ENCODE measurements around the gene RMDN2. TPM values are rescaled to one million over a fixed set of nuclear protein-coding genes. Genes with fewer than 3 reads are reported as not detected.

Gene RMDN2
- total RNA-seq, 1 experiment from 2014 or later, result 5.3 TPM

- Histone ChIP-seq H3K9me2 (ENCODE audit: insufficient read depth) (no peaks in the 10 kb centered on the region), H3K36me3 (ENCODE audit: low read depth) (no peaks in the 10 kb centered on the region), H3F3A (ENCODE audit: insufficient read depth, low read depth) (no peaks in the 10 kb centered on the region), H3K4me3 (no peak overlapping the region), H3K9me3 (ENCODE audit: insufficient read depth, low read depth) (no peaks in the 10 kb centered on the region), H3K27ac (no peak overlapping the region), H4K20me1 (ENCODE audit: insufficient read depth) (no peaks in the 10 kb centered on the region), H2AFZ (no peak overlapping the region), H3K4me2 (no peak overlapping the region), H3K79me2 (ENCODE audit: low read depth) (no peaks in the 10 kb centered on the region), H3K27me3 (ENCODE audit: insufficient read depth, low read depth) (no peaks in the 10 kb centered on the region), H3K4me1 (replicated peaks; ENCODE audit: insufficient read depth) (0 out of 2 replicates have a peak, but pooled peaks cover 8% of the 10 kb centered on the region)
- no TSS peak for BruUV-seq (replicated peaks)
- POLR2A ChIA-PET (ENCODE audit: unreplicated experiment), result no interaction called here
- TF ChIP-seq EZH2 (IDR thresholded peaks at IDR 0.05; ENCODE audit: low read depth) (no peak), CTCF (conservative IDR thresholded peaks at IDR 0.05) (no peak)
- intact Hi-C loops (cut with micrococcal nuclease; ENCODE audit: unreplicated experiment), result no loop called here
- no peak for DNase-seq
- CTCF ChIA-PET, result no interaction called here
Observed at GRCh38 chr2:37914340-37914739, 10.7 kb upstream of the RMDN2 start.

- no peaks in the 10 kb centered on the region for H3K79me2 ChIP-seq (ENCODE audit: low read depth)
- POLR2A ChIA-PET (ENCODE audit: unreplicated experiment), result no interaction called here
- no peaks in the 10 kb centered on the region for H3F3A ChIP-seq (ENCODE audit: insufficient read depth, low read depth)
- H3K4me1 ChIP-seq (replicated peaks; ENCODE audit: insufficient read depth), result 0 out of 2 replicates have a peak, but pooled peaks cover 8% of the 10 kb centered on the region
- no peak overlapping the region for H3K4me3 ChIP-seq
- 0 out of 2 replicates have a peak, but pooled peaks cover 4% of the 10 kb centered on the region for H3K9me2 ChIP-seq (ENCODE audit: insufficient read depth)
- no peak for TF ChIP-seq EZH2 (IDR thresholded peaks at IDR 0.05; ENCODE audit: low read depth)
- no peak for TF ChIP-seq CTCF (conservative IDR thresholded peaks at IDR 0.05)
- H3K9me3 ChIP-seq (ENCODE audit: insufficient read depth, low read depth), result no peaks in the 10 kb centered on the region
- no peaks in the 10 kb centered on the region for H3K36me3 ChIP-seq (ENCODE audit: low read depth)
- no peaks in the 10 kb centered on the region for H3K27me3 ChIP-seq (ENCODE audit: insufficient read depth, low read depth)
- BruUV-seq (replicated peaks), result no TSS peak
- no peak overlapping the region for H2AFZ ChIP-seq
- H3K4me2 ChIP-seq, result no peak overlapping the region
- H4K20me1 ChIP-seq (ENCODE audit: insufficient read depth), result no peaks in the 10 kb centered on the region
- CTCF ChIA-PET, result no interaction called here
- H3K27ac ChIP-seq, result no peak overlapping the region
- no peak for DNase-seq
- intact Hi-C loops (cut with micrococcal nuclease; ENCODE audit: unreplicated experiment), result no loop called here
Observed at GRCh38 chr2:37915773-37916172, 9.3 kb upstream of the RMDN2 start.

GRCh38 chr2:37916512-37917082 lies 8.5 kb upstream of the RMDN2 start:
- POLR2A ChIA-PET (ENCODE audit: unreplicated experiment), result no interaction called here
- 0 out of 2 replicates have a peak, but pooled peaks cover 4% of the 10 kb centered on the region for H3K9me2 ChIP-seq (ENCODE audit: insufficient read depth)
- intact Hi-C loops (cut with micrococcal nuclease; ENCODE audit: unreplicated experiment), result no loop called here
- no peak for TF ChIP-seq CTCF (conservative IDR thresholded peaks at IDR 0.05)
- no peak for TF ChIP-seq EZH2 (IDR thresholded peaks at IDR 0.05; ENCODE audit: low read depth)
- H2AFZ ChIP-seq, result no peak overlapping the region
- no TSS peak for BruUV-seq (replicated peaks)
- H3F3A ChIP-seq (ENCODE audit: insufficient read depth, low read depth), result no peaks in the 10 kb centered on the region
- no peak overlapping the region for H3K4me2 ChIP-seq
- H3K36me3 ChIP-seq (ENCODE audit: low read depth), result no peaks in the 10 kb centered on the region
- H3K9me3 ChIP-seq (ENCODE audit: insufficient read depth, low read depth), result no peaks in the 10 kb centered on the region
- H3K27me3 ChIP-seq (ENCODE audit: insufficient read depth, low read depth), result no peaks in the 10 kb centered on the region
- 0 out of 2 replicates have a peak, but pooled peaks cover 8% of the 10 kb centered on the region for H3K4me1 ChIP-seq (replicated peaks; ENCODE audit: insufficient read depth)
- H4K20me1 ChIP-seq (ENCODE audit: insufficient read depth), result no peaks in the 10 kb centered on the region
- no peak overlapping the region for H3K4me3 ChIP-seq
- CTCF ChIA-PET, result interaction anchor here (0.6 kb wide), 1 partner anchor 81 kb away, joined by 5 read pairs; no protein-coding TSS in a partner anchor
- DNase-seq, result peak in 1 of 2 experiments; percentile 82
- H3K79me2 ChIP-seq (ENCODE audit: low read depth), result no peaks in the 10 kb centered on the region
- H3K27ac ChIP-seq, result no peak overlapping the region
